ENCODE data around the gene STEAP3. TPM values are rescaled to one million over a fixed set of nuclear protein-coding genes. Genes with fewer than 3 reads are reported as not detected.

Gene STEAP3
- total RNA-seq, 2 donors from 2014 or later = 18.9 to 25.4 TPM

- H3K27ac ChIP-seq = no peak overlapping the region
These were observed 20.9 kb upstream of the STEAP3 start for GRCh38 chr2:119202610-119203310.

GRCh38 chr2:119204525-119204924, 19.1 kb upstream of the STEAP3 start:
- H3K9me3 ChIP-seq = no peaks in the 10 kb centered on the region
- no peak overlapping the region for H3K4me3 ChIP-seq
- no peak for DNase-seq
- ATAC-seq = no peak
- H3K27ac ChIP-seq = no peak overlapping the region
- TF ChIP-seq POLR2A (IDR thresholded peaks at IDR 0.05) (no peak), CTCF (IDR thresholded peaks at IDR 0.05) (no peak)
- no peaks in the 10 kb centered on the region for H3K4me1 ChIP-seq
- no peaks in the 10 kb centered on the region for H3K27me3 ChIP-seq
- intact Hi-C loops (cut with DNase I) = no loop called here
- no peaks in the 10 kb centered on the region for H3K36me3 ChIP-seq (replicated peaks in 1 of 2; ENCODE audit: insufficient read depth in 1 of 2, low read depth in 2 of 2)
- WGBS, 2 donors = 87 to 90% methylated on average over 6 of the region's 6 CpGs

More at GRCh38 chr2:119202610-119203310, 20.9 kb upstream of the STEAP3 start:
- Histone ChIP-seq H3K9me3 (no peaks in the 10 kb centered on the region), H3K36me3 (replicated peaks in 1 of 2; ENCODE audit: insufficient read depth in 1 of 2, low read depth in 2 of 2) (no peaks in the 10 kb centered on the region), H3K4me1 (peaks cover 10% of the 10 kb centered on the region), H3K4me3 (no peak overlapping the region), H3K27me3 (no peaks in the 10 kb centered on the region)
- TF ChIP-seq CTCF (IDR thresholded peaks at IDR 0.05) (no peak), POLR2A (IDR thresholded peaks at IDR 0.05) (no peak)
- intact Hi-C loops (cut with DNase I) = no loop called here
- DNase-seq (no peak), ATAC-seq (no peak)
- 81 to 93% methylated on average over 1 of the region's 1 CpG for WGBS, 2 donors

GRCh38 chr2:119205001-119205706, 18.5 kb upstream of the STEAP3 start:
- H3K4me3 ChIP-seq = no peak overlapping the region
- no peaks in the 10 kb centered on the region for H3K9me3 ChIP-seq
- TF ChIP-seq POLR2A (IDR thresholded peaks at IDR 0.05) (no peak), CTCF (IDR thresholded peaks at IDR 0.05) (no peak)
- H3K4me1 ChIP-seq = no peaks in the 10 kb centered on the region
- WGBS, 2 donors = 79 to 92% methylated on average over 11 to 13 of the region's 13 CpGs
- no peak overlapping the region for H3K27ac ChIP-seq
- ATAC-seq (no peak), DNase-seq (no peak)
- intact Hi-C loops (cut with DNase I) = no loop called here
- no peaks in the 10 kb centered on the region for H3K36me3 ChIP-seq (replicated peaks in 1 of 2; ENCODE audit: insufficient read depth in 1 of 2, low read depth in 2 of 2)
- H3K27me3 ChIP-seq = no peaks in the 10 kb centered on the region

- H3K36me3 ChIP-seq (replicated peaks in 1 of 2; ENCODE audit: insufficient read depth in 1 of 2, low read depth in 2 of 2) = no peaks in the 10 kb centered on the region
- 66 to 82% methylated on average over 2 of the region's 2 CpGs for WGBS, 2 donors
- DNase-seq (no peak), ATAC-seq (no peak)
- no peaks in the 10 kb centered on the region for H3K4me1 ChIP-seq
- no peaks in the 10 kb centered on the region for H3K27me3 ChIP-seq
- H3K9me3 ChIP-seq = no peaks in the 10 kb centered on the region
- no peak overlapping the region for H3K4me3 ChIP-seq
- intact Hi-C loops (cut with DNase I) = no loop called here
- H3K27ac ChIP-seq = no peak overlapping the region
- TF ChIP-seq POLR2A (IDR thresholded peaks at IDR 0.05) (no peak), CTCF (IDR thresholded peaks at IDR 0.05) (no peak)
These were observed 17.4 kb upstream of the STEAP3 start for GRCh38 chr2:119206201-119206600.

Data from body of pancreas (tissue), 4 donors.